HG03520 (cell line): ENCODE measurements around the gene NME2.
A peak's percentile ranks its signal among the peaks of the same experiment; 100 is the strongest.
"Not testable (repeated sequence)": the region's sequence is repeated elsewhere in the genome, so short reads cannot be mapped to it uniquely, and the experiment has no call there.

Experiments used
- ATAC-seq: cut with Tn5 transposase; IDR thresholded peaks from one replicate; pipeline ENCODE4 v1.9.1; 2021; ENCODE audit warnings: mild to moderate bottlenecking, moderate library complexity; ENCODE audit not compliant: unreplicated experiment

NME2 gene

GRCh38 chr17:51166198-51166986 is at the start of gene NME2:
NME2 (plus strand) TSS chr17:51166411; CDS start chr17:51166831, 420 bp downstream.
- ATAC-seq, result peak; percentile 82

GRCh38 chr17:51118330-51119195 is 47.6 kb upstream of the NME2 start:
- ATAC-seq, result no peak

GRCh38 chr17:51119415-51120356 is 46.5 kb upstream of the NME2 start:
- ATAC-seq, result peak; percentile 10

- peak; percentile 26 for ATAC-seq
Observed at GRCh38 chr17:51120357-51120738, 45.9 kb upstream of the NME2 start.

- ATAC-seq, result peak; percentile 62
Observed at GRCh38 chr17:51120739-51121619, 45.2 kb upstream of the NME2 start, which contains the start of gene SPAG9. SPAG9 (minus strand) TSS chr17:51120868; CDS start chr17:51120656, 212 bp downstream.

GRCh38 chr17:51121620-51122472 is 44.4 kb upstream of the NME2 start:
- peak; percentile 32 for ATAC-seq

GRCh38 chr17:51122473-51123115 is 43.6 kb upstream of the NME2 start:
- not testable (repeated sequence) for ATAC-seq

- ATAC-seq, result no peak
Observed at GRCh38 chr17:51124640-51125503, 41.3 kb upstream of the NME2 start.

- ATAC-seq, result no peak
Observed at GRCh38 chr17:51128076-51128475, 38.1 kb upstream of the NME2 start.

GRCh38 chr17:51132964-51133319 is 33.3 kb upstream of the NME2 start:
- no peak for ATAC-seq

GRCh38 chr17:51133365-51133764 is 32.8 kb upstream of the NME2 start:
- ATAC-seq, result no peak

- ATAC-seq, result no peak
Observed at GRCh38 chr17:51135956-51136355, 30.3 kb upstream of the NME2 start.

GRCh38 chr17:51142597-51142996 is 23.6 kb upstream of the NME2 start:
- no peak for ATAC-seq

- no peak for ATAC-seq
Observed at GRCh38 chr17:51144266-51145022, 21.8 kb upstream of the NME2 start.

- ATAC-seq, result no peak
Observed at GRCh38 chr17:51147650-51148049, 18.6 kb upstream of the NME2 start.

GRCh38 chr17:51149163-51149562 is 17.0 kb upstream of the NME2 start:
- ATAC-seq, result no peak

GRCh38 chr17:51150932-51151331 is 15.3 kb upstream of the NME2 start:
- no peak for ATAC-seq
